ENCODE data around the gene FAM216B.
A peak's percentile ranks its signal among the peaks of the same experiment; 100 is the strongest.
"Not testable (repeated sequence)": the region's sequence is repeated elsewhere in the genome, so short reads cannot be mapped to it uniquely, and the experiment has no call there.

The FAM216B gene

GRCh38 chr13:42816538-42816937 lies 35.2 kb downstream of the FAM216B start:
- in situ Hi-C loops (cut with HindIII; ENCODE audit: low pct_ligation_motif_present, low sequenced_read_pairs), result no loop called here
- Histone ChIP-seq H3K36me3 (replicated peaks) (no peaks in the 10 kb centered on the region), H3K27ac (no peak overlapping the region), H3K4me3 (ENCODE audit: low read depth, low read length) (no peak overlapping the region), H3K27me3 (replicated peaks) (no peaks in the 10 kb centered on the region)
- DNase-seq, result no peak
- TF ChIP-seq CTCF (IDR thresholded peaks at IDR 0.05; ENCODE audit: low read depth, low read length, missing control alignments), result peak; percentile 20

GRCh38 chr13:42819687-42820086 lies 38.3 kb downstream of the FAM216B start:
- peak; percentile 57 for DNase-seq
- H3K36me3 ChIP-seq (replicated peaks); H3K27me3 ChIP-seq (replicated peaks); H3K4me3 ChIP-seq (ENCODE audit: low read depth, low read length); in situ Hi-C loops (cut with HindIII; ENCODE audit: low pct_ligation_motif_present, low sequenced_read_pairs): not testable (repeated sequence)
- peak overlapping the region; percentile 87 for H3K27ac ChIP-seq

GRCh38 chr13:42820451-42820850 lies 39.1 kb downstream of the FAM216B start:
- TF ChIP-seq CTCF (IDR thresholded peaks at IDR 0.05; ENCODE audit: low read depth, low read length, missing control alignments), result no peak
- in situ Hi-C loops (cut with HindIII; ENCODE audit: low pct_ligation_motif_present, low sequenced_read_pairs), result no loop called here
- Histone ChIP-seq H3K36me3 (replicated peaks) (no peaks in the 10 kb centered on the region), H3K27ac (peak overlapping the region; percentile 87), H3K27me3 (replicated peaks) (no peaks in the 10 kb centered on the region), H3K4me3 (ENCODE audit: low read depth, low read length) (no peak overlapping the region)
- no peak for DNase-seq

GRCh38 chr13:42821437-42821836 lies 40.1 kb downstream of the FAM216B start:
- H3K4me3 ChIP-seq (ENCODE audit: low read depth, low read length), result no peak overlapping the region
- in situ Hi-C loops (cut with HindIII; ENCODE audit: low pct_ligation_motif_present, low sequenced_read_pairs), result no loop called here
- no peak for TF ChIP-seq CTCF (IDR thresholded peaks at IDR 0.05; ENCODE audit: low read depth, low read length, missing control alignments)
- H3K27ac ChIP-seq, result peak overlapping the region; percentile 87
- DNase-seq, result peak; percentile 80
- no peaks in the 10 kb centered on the region for H3K36me3 ChIP-seq (replicated peaks)
- no peaks in the 10 kb centered on the region for H3K27me3 ChIP-seq (replicated peaks)

GRCh38 chr13:42832341-42833096 lies 51.1 kb downstream of the FAM216B start:
- peak; percentile 96 for DNase-seq
- no peak overlapping the region for H3K4me3 ChIP-seq (ENCODE audit: low read depth, low read length)
- H3K36me3 ChIP-seq (replicated peaks), result no peaks in the 10 kb centered on the region
- no peaks in the 10 kb centered on the region for H3K27me3 ChIP-seq (replicated peaks)
- TF ChIP-seq CTCF (IDR thresholded peaks at IDR 0.05; ENCODE audit: low read depth, low read length, missing control alignments), result no peak
- in situ Hi-C loops (cut with HindIII; ENCODE audit: low pct_ligation_motif_present, low sequenced_read_pairs), result no loop called here
- H3K27ac ChIP-seq, result peak overlapping the region; percentile 92

- no peak overlapping the region for H3K4me3 ChIP-seq (ENCODE audit: low read depth, low read length)
- no peak overlapping the region for H3K27ac ChIP-seq
- no peaks in the 10 kb centered on the region for H3K27me3 ChIP-seq (replicated peaks)
- in situ Hi-C loops (cut with HindIII; ENCODE audit: low pct_ligation_motif_present, low sequenced_read_pairs), result no loop called here
- DNase-seq, result no peak
- no peak for TF ChIP-seq CTCF (IDR thresholded peaks at IDR 0.05; ENCODE audit: low read depth, low read length, missing control alignments)
- H3K36me3 ChIP-seq (replicated peaks), result no peaks in the 10 kb centered on the region
Observed at GRCh38 chr13:42834946-42835345, 53.6 kb downstream of the FAM216B start.

All from brain microvascular endothelial cell (primary cell).